Hepatocyte (in vitro differentiated cells): ENCODE measurements around the gene NOL9.

Source experiments
- EZH2 ChIP-seq: fragments of 200-600 bp; sonication (generic); IDR thresholded peaks from 2 replicates; pipeline ENCODE4 v1.6.1; 2016; ENCODE audit warnings: antibody characterized with exemption, mild to moderate bottlenecking, borderline replicate concordance
- EZH2phosphoT487 ChIP-seq: fragments of 200-600 bp; sonication (generic); IDR thresholded peaks from one replicate; pipeline ENCODE4 v1.6.1; 2018; ENCODE audit warnings: antibody characterized with exemption, mild to moderate bottlenecking, low read depth, moderate library complexity; ENCODE audit not compliant: unreplicated experiment, severe bottlenecking
- TF ChIP-seq, protein P1 (sequence below): fragments of 200-600 bp; sonication (generic); IDR thresholded peaks from 2 replicates; pipeline ENCODE4 v1.5.1; 2016; ENCODE audit warnings: antibody characterized with exemption, mild to moderate bottlenecking; ENCODE audit not compliant: poor library complexity

DNA sequence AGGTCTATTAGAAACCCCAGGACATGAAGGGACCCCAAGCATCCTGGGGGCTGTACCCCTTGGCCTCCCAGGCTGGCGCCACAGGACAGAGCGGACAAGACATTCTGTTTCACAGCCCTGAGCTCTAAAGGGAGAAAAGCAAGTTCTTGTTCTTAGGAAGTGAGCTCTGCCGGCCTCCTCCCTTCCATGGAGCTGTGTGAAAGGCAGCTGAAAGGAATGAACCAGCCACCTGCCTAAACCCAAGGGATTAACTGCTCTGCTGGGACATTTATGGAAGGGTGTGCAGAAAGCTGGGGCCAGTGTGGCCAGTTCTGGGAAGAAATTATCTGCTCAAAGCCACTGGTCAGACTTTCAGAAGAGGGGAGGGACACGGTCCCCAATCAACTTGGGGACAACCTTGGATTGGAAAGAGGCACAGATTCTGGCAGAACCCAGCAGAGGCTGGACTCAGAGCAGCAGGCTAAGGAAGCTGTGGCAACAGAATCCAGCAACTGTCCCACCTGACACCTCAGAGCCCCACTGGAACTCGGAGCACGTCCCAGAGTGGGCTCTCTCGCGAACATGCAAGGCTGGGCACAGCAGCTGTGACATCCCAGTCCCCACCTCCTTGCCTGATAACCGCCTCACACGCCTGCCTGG lies 46.2 kb upstream of the NOL9 start:
- TF ChIP-seq, protein P1, sequence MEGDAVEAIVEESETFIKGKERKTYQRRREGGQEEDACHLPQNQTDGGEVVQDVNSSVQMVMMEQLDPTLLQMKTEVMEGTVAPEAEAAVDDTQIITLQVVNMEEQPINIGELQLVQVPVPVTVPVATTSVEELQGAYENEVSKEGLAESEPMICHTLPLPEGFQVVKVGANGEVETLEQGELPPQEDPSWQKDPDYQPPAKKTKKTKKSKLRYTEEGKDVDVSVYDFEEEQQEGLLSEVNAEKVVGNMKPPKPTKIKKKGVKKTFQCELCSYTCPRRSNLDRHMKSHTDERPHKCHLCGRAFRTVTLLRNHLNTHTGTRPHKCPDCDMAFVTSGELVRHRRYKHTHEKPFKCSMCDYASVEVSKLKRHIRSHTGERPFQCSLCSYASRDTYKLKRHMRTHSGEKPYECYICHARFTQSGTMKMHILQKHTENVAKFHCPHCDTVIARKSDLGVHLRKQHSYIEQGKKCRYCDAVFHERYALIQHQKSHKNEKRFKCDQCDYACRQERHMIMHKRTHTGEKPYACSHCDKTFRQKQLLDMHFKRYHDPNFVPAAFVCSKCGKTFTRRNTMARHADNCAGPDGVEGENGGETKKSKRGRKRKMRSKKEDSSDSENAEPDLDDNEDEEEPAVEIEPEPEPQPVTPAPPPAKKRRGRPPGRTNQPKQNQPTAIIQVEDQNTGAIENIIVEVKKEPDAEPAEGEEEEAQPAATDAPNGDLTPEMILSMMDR: no peak
- no peak for TF ChIP-seq EZH2
- TF ChIP-seq EZH2phosphoT487: no peak
